Right lobe of liver (tissue), 6 donors: ENCODE results near the gene SPHK1. TPM values are rescaled to one million over a fixed set of nuclear protein-coding genes. Genes with fewer than 3 reads are reported as not detected.

Experiments used
- ATAC-seq, 4 donors: fragments of 200-7000 bp; cut with Tn5 transposase; one replicate each; pipeline ENCODE4 v1.9.1; 2020; ENCODE audit warnings: mild to moderate bottlenecking in 4 of 4, moderate library complexity in 4 of 4
- DNase-seq, 3 donors: peaks; one replicate each; pipeline ENCODE4 v3.0.0-alpha.2; 2020
- H3K27ac ChIP-seq, 3 donors: fragments of 200-600 bp; one replicate each; pipeline ENCODE4 v1.8.0; 2022
- H3K27me3 ChIP-seq, 2 donors: fragments of 200-600 bp; one replicate each; pipeline ENCODE4 v1.8.0; 2022
- H3K36me3 ChIP-seq, 4 donors: fragments of 200-600 bp; sonication (generic) in 1 of 4; one replicate each; pipeline versions ENCODE4 v1.5.1 to v1.8.0; 2017 to 2022; ENCODE audit warnings: control low read depth in 1 of 4
- H3K4me1 ChIP-seq, 4 donors: fragments of 200-600 bp; sonication (generic) in 1 of 4; one replicate each; pipeline versions ENCODE4 v1.5.1 to v1.8.0; 2017 to 2022; ENCODE audit warnings: control low read depth in 1 of 4
- H3K4me3 ChIP-seq, 3 donors: fragments of 200-600 bp; one replicate each; pipeline ENCODE4 v1.8.0; 2022
- H3K9me3 ChIP-seq, 4 donors: fragments of 200-600 bp; sonication (generic) in 1 of 4; one replicate each; pipeline versions ENCODE4 v1.5.1 to v1.8.0; 2017 to 2022; ENCODE audit warnings: control low read depth in 1 of 4
- CTCF ChIP-seq, 4 donors: fragments of 200-600 bp in 3 of 4; fragments of 450-650 bp in 1 of 4; IDR thresholded peaks; one replicate each; pipeline versions ENCODE4 v1.5.1 to v1.8.0; 2016 to 2022; ENCODE audit warnings: antibody characterized with exemption in 4 of 4, mild to moderate bottlenecking in 2 of 4
- POLR2A ChIP-seq: fragments of 450-650 bp; IDR thresholded peaks from one replicate; pipeline ENCODE4 v1.6.1; 2017; ENCODE audit warnings: antibody characterized with exemption, mild to moderate bottlenecking
- WGBS: methylation state at CpG from one replicate; pipeline ENCODE4 v1.1.6; 2018; ENCODE audit warnings: low coverage, low lambda C conversion rate; ENCODE audit not compliant: insufficient coverage; ENCODE audit errors: missing lambda C conversion rate; 5-methylcytosine and 5-hydroxymethylcytosine counted together
- intact Hi-C, 2 donors: fragments of 100-400 bp; cut with DNase I; formaldehyde crosslinking; loops; one replicate each; pipeline versions ENCODE4 v1.11.2 to v1.14.1; 2022
- total RNA-seq, 6 experiments: library from RNA; depleted of rRNA in 2 of 6; stranded (reverse); fragments of >200 nt in 2 of 6; fragmentation: NEBNext Ultra II Directional in 3 of 6; extraction: Animal tissue kit (Norgen Biotek cat#: 25700) in 3 of 6; gene quantifications; one replicate each; pipeline versions ENCODE4 v1.1.0 to v1.2.4, GENCODE V29; 2016 to 2023
- donor health status: DM: no; HTN: yes; CAD: no.
- donor health status: DM: no; HTN: no; CAD: no.
- donor health status: DM: no; HTN: no; CAD: no.
- donor health status: DM: no; HTN: yes; CAD: no.
- donor health status: DM: no; HTN: yes; CAD: no.

The SPHK1 gene
- total RNA-seq, 6 experiments from 2014 or later: 0.35 to 2.6 (median 1.5) TPM

GRCh38 chr17:76417499-76418143, 33.2 kb downstream of the SPHK1 start:
- H3K9me3 ChIP-seq: no peaks in the 10 kb centered on the region
- no peaks in the 10 kb centered on the region for H3K36me3 ChIP-seq
- H3K4me1 ChIP-seq: no peaks in the 10 kb centered on the region
- 70% methylated on average over 2 of the region's 11 CpGs for WGBS
- DNase-seq (no peak), ATAC-seq (no peak)
- no peak overlapping the region for H3K27ac ChIP-seq
- H3K27me3 ChIP-seq: no peaks in the 10 kb centered on the region
- intact Hi-C loops: no loop called here
- H3K4me3 ChIP-seq: no peak overlapping the region
- TF ChIP-seq POLR2A (no peak), CTCF (IDR thresholded peaks at IDR 0.05) (no peak)

GRCh38 chr17:76419576-76420260, 35.3 kb downstream of the SPHK1 start:
- DNase-seq: no peak
- no peak for ATAC-seq
- no peaks in the 10 kb centered on the region for H3K9me3 ChIP-seq
- intact Hi-C loops: no loop called here
- H3K27ac ChIP-seq: no peak overlapping the region
- H3K36me3 ChIP-seq: no peaks in the 10 kb centered on the region
- TF ChIP-seq CTCF (IDR thresholded peaks at IDR 0.05) (no peak), POLR2A (no peak)
- WGBS: 85% methylated on average over 10 of the region's 17 CpGs
- no peaks in the 10 kb centered on the region for H3K4me1 ChIP-seq
- no peak overlapping the region for H3K4me3 ChIP-seq
- H3K27me3 ChIP-seq: no peaks in the 10 kb centered on the region

DNA sequence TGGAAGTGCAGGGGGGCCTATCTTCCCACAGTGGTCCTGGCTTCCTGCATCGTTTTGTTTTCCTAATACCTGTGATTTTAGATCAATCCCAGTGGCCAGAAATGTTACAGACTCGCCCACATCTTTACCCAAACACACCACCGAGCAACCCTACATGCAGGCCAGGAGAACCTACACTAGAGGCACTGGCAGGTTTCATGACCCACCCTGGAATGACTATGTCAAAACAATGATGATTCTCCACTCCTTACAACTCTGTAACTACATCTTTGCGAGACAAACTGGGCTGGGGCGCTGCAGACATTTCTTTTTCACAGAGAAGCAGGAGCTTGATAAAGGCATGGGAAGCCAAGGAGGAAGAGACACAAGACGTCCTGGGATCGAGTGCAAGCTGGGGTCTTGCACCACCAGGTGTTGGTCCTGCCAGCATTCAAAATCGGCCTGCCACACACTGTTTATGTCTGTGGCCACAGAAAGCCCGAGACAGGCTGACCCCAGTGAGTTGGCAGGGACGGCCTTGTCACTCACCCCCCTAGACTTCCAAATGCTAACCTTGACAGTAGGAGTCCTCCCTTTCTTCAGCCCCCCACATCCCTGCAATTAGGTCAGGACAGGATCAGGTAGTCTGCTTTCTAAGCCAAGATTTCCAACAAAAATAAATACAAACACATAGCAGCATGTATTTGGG, 36.1 kb downstream of the SPHK1 start:
- no peak overlapping the region for H3K27ac ChIP-seq
- H3K36me3 ChIP-seq: no peaks in the 10 kb centered on the region
- H3K4me3 ChIP-seq: no peak overlapping the region
- DNase-seq: no peak
- H3K4me1 ChIP-seq: no peaks in the 10 kb centered on the region
- H3K9me3 ChIP-seq: no peaks in the 10 kb centered on the region
- no peak for ATAC-seq
- WGBS: 100% methylated on average over 1 of the region's 10 CpGs
- intact Hi-C loops: no loop called here
- TF ChIP-seq POLR2A: no peak
- TF ChIP-seq CTCF (IDR thresholded peaks at IDR 0.05): no peak
- H3K27me3 ChIP-seq: no peaks in the 10 kb centered on the region

DNA sequence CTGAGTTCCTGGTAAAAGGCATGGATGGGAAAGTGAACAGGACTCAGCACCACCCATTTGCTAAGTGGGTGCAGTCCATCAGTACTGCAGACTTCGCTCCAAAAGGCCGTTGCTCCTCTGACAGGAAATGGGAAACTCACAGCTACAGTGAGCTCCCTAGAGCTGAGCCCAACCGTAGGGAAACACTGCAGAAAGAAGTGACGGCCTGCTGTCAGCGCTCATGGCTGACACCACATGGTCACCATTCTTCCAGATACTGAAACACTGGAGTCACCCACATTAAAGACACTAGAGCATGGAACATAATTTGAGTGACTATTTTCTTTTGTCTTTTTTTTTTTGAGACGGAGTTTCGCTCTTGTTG, 36.6 kb downstream of the SPHK1 start:
- Histone ChIP-seq H3K9me3 (no peaks in the 10 kb centered on the region), H3K4me1 (no peaks in the 10 kb centered on the region), H3K27me3 (no peaks in the 10 kb centered on the region), H3K4me3 (no peak overlapping the region), H3K27ac (no peak overlapping the region), H3K36me3 (no peaks in the 10 kb centered on the region)
- intact Hi-C loops: no loop called here
- WGBS: 81% methylated on average over 6 of the region's 7 CpGs
- ATAC-seq (peak; percentile 33 to 46 (median 39)), DNase-seq (no peak)
- TF ChIP-seq CTCF (IDR thresholded peaks at IDR 0.05) (no peak), POLR2A (no peak)
